GM23338 (cell line): ENCODE measurements around the gene HIF3A.
"Not testable (repeated sequence)": the region's sequence is repeated elsewhere in the genome, so short reads cannot be mapped to it uniquely, and the experiment has no call there.

Source experiments
- CREB1 ChIP-seq: fragments of 250-450 bp; sonication (Bioruptor Pico); IDR thresholded peaks from 2 replicates; pipeline ENCODE4 v1.5.0; 2020; ENCODE audit warnings: low read depth, mild to moderate bottlenecking, moderate library complexity
- EZH2 ChIP-seq: fragments of 200-600 bp; sonication (generic); IDR thresholded peaks from one replicate; pipeline ENCODE4 v1.8.0; 2017; ENCODE audit warnings: antibody characterized with exemption, mild to moderate bottlenecking, low read depth; ENCODE audit not compliant: unreplicated experiment
- EZH2phosphoT487 ChIP-seq: fragments of 200-600 bp; sonication (generic); IDR thresholded peaks from one replicate; pipeline ENCODE4 v1.8.1; 2018; ENCODE audit warnings: antibody characterized with exemption; ENCODE audit not compliant: unreplicated experiment
- JUNB ChIP-seq: IDR thresholded peaks from one replicate; pipeline ENCODE4 v1.6.1; 2016; ENCODE audit warnings: antibody characterized with exemption; ENCODE audit not compliant: unreplicated experiment
- NANOG ChIP-seq: IDR thresholded peaks from 2 replicates; pipeline ENCODE4 v1.6.1; 2016; ENCODE audit warnings: antibody characterized with exemption, borderline replicate concordance
- POLR2AphosphoS5 ChIP-seq: IDR thresholded peaks from 2 replicates; pipeline ENCODE4 v1.6.1; 2016; ENCODE audit warnings: antibody characterized with exemption, low read depth
- STAT1 ChIP-seq: IDR thresholded peaks from one replicate; pipeline ENCODE4 v1.6.1; 2016; ENCODE audit warnings: antibody characterized with exemption; ENCODE audit not compliant: unreplicated experiment
- ZNF114 ChIP-seq: fragments of 250-450 bp; sonication (Bioruptor Pico); IDR thresholded peaks from 2 replicates; pipeline ENCODE4 v1.5.0; 2020; ENCODE audit warnings: mild to moderate bottlenecking, moderate library complexity
- ZNF331 ChIP-seq: fragments of 250-450 bp; sonication (Bioruptor Pico); IDR thresholded peaks from 2 replicates; pipeline ENCODE4 v1.5.0; 2020; ENCODE audit warnings: low read depth, mild to moderate bottlenecking, moderate library complexity
- TF ChIP-seq, protein P1 (sequence below), 2 experiments: fragments of 200-600 bp in 1 of 2; sonication (generic) in 1 of 2; conservative IDR thresholded peaks; 2 replicates each; pipeline versions ENCODE4 v1.5.1 to v1.6.1; 2016 to 2017; ENCODE audit warnings: antibody characterized with exemption in 2 of 2, low read depth in 2 of 2, mild to moderate bottlenecking in 2 of 2, moderate library complexity in 1 of 2
- TF ChIP-seq, protein P2 (sequence below): IDR thresholded peaks from one replicate; pipeline ENCODE4 v1.6.1; 2018; ENCODE audit warnings: antibody characterized with exemption; ENCODE audit not compliant: unreplicated experiment
- TF ChIP-seq, protein P3 (sequence below): IDR thresholded peaks from 2 replicates; pipeline ENCODE4 v1.6.1; 2016; ENCODE audit warnings: antibody characterized with exemption

DNA sequence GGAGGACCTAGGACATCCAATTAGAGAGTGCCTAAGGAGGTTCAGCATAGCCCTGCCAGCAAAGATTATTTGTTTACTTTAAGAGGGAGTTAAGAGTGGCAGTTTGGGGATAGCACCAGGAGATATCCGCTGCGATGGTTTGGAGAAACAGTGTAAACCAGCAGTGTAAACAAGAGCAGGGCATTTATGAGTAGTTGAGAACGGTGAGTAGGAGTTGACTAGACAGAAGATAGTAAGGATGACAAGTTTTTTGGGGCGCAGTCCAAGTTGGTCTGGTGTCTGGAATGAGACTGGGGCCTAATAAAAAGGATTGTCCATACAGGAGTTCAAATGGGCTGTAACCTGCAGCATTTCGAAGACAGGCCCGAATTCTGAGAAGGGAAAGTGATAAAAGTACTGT, 22.9 kb upstream of the HIF3A start:
- TF ChIP-seq, protein P1, sequence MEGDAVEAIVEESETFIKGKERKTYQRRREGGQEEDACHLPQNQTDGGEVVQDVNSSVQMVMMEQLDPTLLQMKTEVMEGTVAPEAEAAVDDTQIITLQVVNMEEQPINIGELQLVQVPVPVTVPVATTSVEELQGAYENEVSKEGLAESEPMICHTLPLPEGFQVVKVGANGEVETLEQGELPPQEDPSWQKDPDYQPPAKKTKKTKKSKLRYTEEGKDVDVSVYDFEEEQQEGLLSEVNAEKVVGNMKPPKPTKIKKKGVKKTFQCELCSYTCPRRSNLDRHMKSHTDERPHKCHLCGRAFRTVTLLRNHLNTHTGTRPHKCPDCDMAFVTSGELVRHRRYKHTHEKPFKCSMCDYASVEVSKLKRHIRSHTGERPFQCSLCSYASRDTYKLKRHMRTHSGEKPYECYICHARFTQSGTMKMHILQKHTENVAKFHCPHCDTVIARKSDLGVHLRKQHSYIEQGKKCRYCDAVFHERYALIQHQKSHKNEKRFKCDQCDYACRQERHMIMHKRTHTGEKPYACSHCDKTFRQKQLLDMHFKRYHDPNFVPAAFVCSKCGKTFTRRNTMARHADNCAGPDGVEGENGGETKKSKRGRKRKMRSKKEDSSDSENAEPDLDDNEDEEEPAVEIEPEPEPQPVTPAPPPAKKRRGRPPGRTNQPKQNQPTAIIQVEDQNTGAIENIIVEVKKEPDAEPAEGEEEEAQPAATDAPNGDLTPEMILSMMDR (conservative IDR thresholded peaks at IDR 0.05; ENCODE audit: low read depth in 2 of 2): not testable (repeated sequence)
- TF ChIP-seq POLR2AphosphoS5; EZH2; EZH2phosphoT487; ZNF331 (CRISPR knock-in tag); STAT1; JUNB; CREB1 (CRISPR knock-in tag); NANOG; ZNF114 (CRISPR knock-in tag): not testable (repeated sequence)
- TF ChIP-seq, protein P2, sequence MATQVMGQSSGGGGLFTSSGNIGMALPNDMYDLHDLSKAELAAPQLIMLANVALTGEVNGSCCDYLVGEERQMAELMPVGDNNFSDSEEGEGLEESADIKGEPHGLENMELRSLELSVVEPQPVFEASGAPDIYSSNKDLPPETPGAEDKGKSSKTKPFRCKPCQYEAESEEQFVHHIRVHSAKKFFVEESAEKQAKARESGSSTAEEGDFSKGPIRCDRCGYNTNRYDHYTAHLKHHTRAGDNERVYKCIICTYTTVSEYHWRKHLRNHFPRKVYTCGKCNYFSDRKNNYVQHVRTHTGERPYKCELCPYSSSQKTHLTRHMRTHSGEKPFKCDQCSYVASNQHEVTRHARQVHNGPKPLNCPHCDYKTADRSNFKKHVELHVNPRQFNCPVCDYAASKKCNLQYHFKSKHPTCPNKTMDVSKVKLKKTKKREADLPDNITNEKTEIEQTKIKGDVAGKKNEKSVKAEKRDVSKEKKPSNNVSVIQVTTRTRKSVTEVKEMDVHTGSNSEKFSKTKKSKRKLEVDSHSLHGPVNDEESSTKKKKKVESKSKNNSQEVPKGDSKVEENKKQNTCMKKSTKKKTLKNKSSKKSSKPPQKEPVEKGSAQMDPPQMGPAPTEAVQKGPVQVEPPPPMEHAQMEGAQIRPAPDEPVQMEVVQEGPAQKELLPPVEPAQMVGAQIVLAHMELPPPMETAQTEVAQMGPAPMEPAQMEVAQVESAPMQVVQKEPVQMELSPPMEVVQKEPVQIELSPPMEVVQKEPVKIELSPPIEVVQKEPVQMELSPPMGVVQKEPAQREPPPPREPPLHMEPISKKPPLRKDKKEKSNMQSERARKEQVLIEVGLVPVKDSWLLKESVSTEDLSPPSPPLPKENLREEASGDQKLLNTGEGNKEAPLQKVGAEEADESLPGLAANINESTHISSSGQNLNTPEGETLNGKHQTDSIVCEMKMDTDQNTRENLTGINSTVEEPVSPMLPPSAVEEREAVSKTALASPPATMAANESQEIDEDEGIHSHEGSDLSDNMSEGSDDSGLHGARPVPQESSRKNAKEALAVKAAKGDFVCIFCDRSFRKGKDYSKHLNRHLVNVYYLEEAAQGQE: not testable (repeated sequence)
- TF ChIP-seq, protein P3, sequence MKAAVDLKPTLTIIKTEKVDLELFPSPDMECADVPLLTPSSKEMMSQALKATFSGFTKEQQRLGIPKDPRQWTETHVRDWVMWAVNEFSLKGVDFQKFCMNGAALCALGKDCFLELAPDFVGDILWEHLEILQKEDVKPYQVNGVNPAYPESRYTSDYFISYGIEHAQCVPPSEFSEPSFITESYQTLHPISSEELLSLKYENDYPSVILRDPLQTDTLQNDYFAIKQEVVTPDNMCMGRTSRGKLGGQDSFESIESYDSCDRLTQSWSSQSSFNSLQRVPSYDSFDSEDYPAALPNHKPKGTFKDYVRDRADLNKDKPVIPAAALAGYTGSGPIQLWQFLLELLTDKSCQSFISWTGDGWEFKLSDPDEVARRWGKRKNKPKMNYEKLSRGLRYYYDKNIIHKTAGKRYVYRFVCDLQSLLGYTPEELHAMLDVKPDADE: not testable (repeated sequence)
